Measurements from ENCODE around the gene SELENOO.

- TF ChIP-seq CTCF (IDR thresholded peaks at IDR 0.05; ENCODE audit: borderline replicate concordance, extremely low read depth, low read length, poor library complexity, severe bottlenecking) (no peak), EZH2 (IDR thresholded peaks at IDR 0.05; ENCODE audit: borderline replicate concordance, low read depth, low read length, severe bottlenecking) (no peak)
Measured at GRCh38 chr22:50217543-50218152, 16.8 kb downstream of the SELENOO start.

Data from DND-41 (cell line).